ENCODE results near the gene APLP2. TPM values are rescaled to one million over a fixed set of nuclear protein-coding genes. Genes with fewer than 3 reads are reported as not detected.

The APLP2 gene
- polyA plus RNA-seq, 3 donors: 486 to 622 (median 591) TPM

- Mint-ChIP-seq H3K36me3 (no peaks in the 10 kb centered on the region), H3K9me3 (peaks cover 0 to 8% (median 3%) of the 10 kb centered on the region in 7 donors), H3K27me3 (ENCODE audit: low read depth in 3 of 3) (peaks cover 0 to 5% (median 0%) of the 10 kb centered on the region in 3 donors), H3K4me1 (no peaks in the 10 kb centered on the region), H3K4me3 (no peak overlapping the region), H3K27ac (no peak overlapping the region)
- H3K27me3 ChIP-seq (ENCODE audit: control insufficient read depth in 2 of 2, insufficient read depth in 2 of 2, low read length in 2 of 2): no peaks in the 10 kb centered on the region
- WGBS (ENCODE audit: insufficient coverage): no CpG with 5 or more reads among the region's 2 CpGs
- no peaks in the 10 kb centered on the region for H3K4me1 ChIP-seq (ENCODE audit: control insufficient read depth in 1 of 2, insufficient read depth in 2 of 2, low read length in 2 of 2)
- no peak overlapping the region for H2AFZ ChIP-seq (ENCODE audit: insufficient read depth, low read depth, low read length, poor library complexity, severe bottlenecking)
- intact Hi-C loops (cut with micrococcal nuclease): no loop called here
- peaks cover 0 to 5% of the 10 kb centered on the region in 2 donors for H3K9me3 ChIP-seq (replicated peaks in 1 of 2; ENCODE audit: control insufficient read depth in 1 of 2, insufficient read depth in 1 of 2, low read length in 2 of 2)
- H3K4me2 ChIP-seq (replicated peaks; ENCODE audit: extremely low read depth, low read length, poor library complexity, severe bottlenecking): no peak overlapping the region
- H3K79me2 ChIP-seq (ENCODE audit: insufficient read depth, low read length): no peaks in the 10 kb centered on the region
- H4K20me1 ChIP-seq (ENCODE audit: insufficient read depth, low read length): no peaks in the 10 kb centered on the region
- no peaks in the 10 kb centered on the region for H3K36me3 ChIP-seq (replicated peaks in 1 of 2; ENCODE audit: control insufficient read depth in 1 of 2, insufficient read depth in 2 of 2, low read length in 2 of 2)
- DNase-seq: no peak
- TF ChIP-seq CTCF (IDR thresholded peaks at IDR 0.05): no peak
- H3K9ac ChIP-seq (ENCODE audit: insufficient read depth, low read length, poor library complexity, severe bottlenecking): no peak overlapping the region
- no peak overlapping the region for H3K27ac ChIP-seq (ENCODE audit: low read depth in 1 of 2, low read length in 2 of 2)
- H3K4me3 ChIP-seq (replicated peaks in 1 of 3; ENCODE audit: low read depth in 2 of 3, low read length in 3 of 3): no peak overlapping the region
Measured at GRCh38 chr11:130022799-130023198, 46.9 kb upstream of the APLP2 start.

DNA sequence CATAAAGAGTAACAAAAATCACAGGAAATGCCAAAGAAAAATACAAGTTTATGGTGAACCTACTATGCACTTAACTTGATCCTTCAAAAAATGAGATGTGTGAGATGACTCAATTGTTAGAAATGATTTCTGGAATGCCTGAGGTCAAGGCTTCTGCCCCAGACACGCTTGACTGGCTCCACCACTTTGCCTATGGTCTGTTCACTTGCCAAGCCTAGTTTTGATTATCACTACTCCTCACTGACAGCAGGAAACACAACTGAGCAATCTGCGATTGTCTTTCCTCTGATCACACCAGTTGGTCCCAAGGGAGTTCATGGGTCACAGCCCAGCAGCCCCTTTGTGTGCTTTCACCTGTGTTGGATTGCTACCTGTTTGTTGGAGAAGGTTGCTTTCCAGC lies 46.5 kb upstream of the APLP2 start:
- intact Hi-C loops (cut with micrococcal nuclease): no loop called here
- H2AFZ ChIP-seq (ENCODE audit: insufficient read depth, low read depth, low read length, poor library complexity, severe bottlenecking): no peak overlapping the region
- whole genome bisulfite sequencing (ENCODE audit: insufficient coverage): 100% methylated on average over 1 of the region's 2 CpGs

More for the DNA sequence above, 46.5 kb upstream of the APLP2 start:
- DNase-seq: no peak
- Histone ChIP-seq H3K9ac (ENCODE audit: insufficient read depth, low read length, poor library complexity, severe bottlenecking) (no peak overlapping the region), H3K4me2 (replicated peaks; ENCODE audit: extremely low read depth, low read length, poor library complexity, severe bottlenecking) (no peak overlapping the region), H3K27ac (ENCODE audit: low read depth in 1 of 2, low read length in 2 of 2) (no peak overlapping the region), H3K79me2 (ENCODE audit: insufficient read depth, low read length) (no peaks in the 10 kb centered on the region), H3K4me1 (ENCODE audit: control insufficient read depth in 1 of 2, insufficient read depth in 2 of 2, low read length in 2 of 2) (no peaks in the 10 kb centered on the region), H3K36me3 (replicated peaks in 1 of 2; ENCODE audit: control insufficient read depth in 1 of 2, insufficient read depth in 2 of 2, low read length in 2 of 2) (no peaks in the 10 kb centered on the region), H3K27me3 (ENCODE audit: control insufficient read depth in 2 of 2, insufficient read depth in 2 of 2, low read length in 2 of 2) (no peaks in the 10 kb centered on the region), H3K4me3 (replicated peaks in 1 of 3; ENCODE audit: low read depth in 2 of 3, low read length in 3 of 3) (no peak overlapping the region), H4K20me1 (ENCODE audit: insufficient read depth, low read length) (no peaks in the 10 kb centered on the region), H3K9me3 (replicated peaks in 1 of 2; ENCODE audit: control insufficient read depth in 1 of 2, insufficient read depth in 1 of 2, low read length in 2 of 2) (peaks cover 0 to 5% of the 10 kb centered on the region in 2 donors)
- H3K36me3 Mint-ChIP-seq: no peaks in the 10 kb centered on the region
- H3K4me1 Mint-ChIP-seq: no peaks in the 10 kb centered on the region
- H3K9me3 Mint-ChIP-seq: peaks cover 0 to 8% (median 3%) of the 10 kb centered on the region in 7 donors
- no peak overlapping the region for H3K4me3 Mint-ChIP-seq
- H3K27me3 Mint-ChIP-seq (ENCODE audit: low read depth in 3 of 3): peaks cover 0 to 5% (median 0%) of the 10 kb centered on the region in 3 donors
- no peak overlapping the region for H3K27ac Mint-ChIP-seq
- no peak for TF ChIP-seq CTCF (IDR thresholded peaks at IDR 0.05)
